ACC112 (cell line): ENCODE results near the gene TRIM69.
A peak's percentile ranks its signal among the peaks of the same experiment; 100 is the strongest.

ENCODE experiments used
- H2AFZ ChIP-seq: fragments of 200-600 bp; sonication (generic); one replicate; pipeline ENCODE4 v1.6.0; 2017; ENCODE audit warnings: antibody characterized with exemption, low read length; ENCODE audit not compliant: unreplicated experiment
- H3K27ac ChIP-seq: fragments of 200-600 bp; sonication (generic); 2 replicates; pipeline ENCODE4 v1.5.1; 2014; ENCODE audit warnings: low read depth, mild to moderate bottlenecking, antibody characterized with exemption, low read length, moderate library complexity
- H3K27me3 ChIP-seq: fragments of 200-600 bp; sonication (generic); 2 replicates; pipeline ENCODE4 v1.6.1; 2014; ENCODE audit warnings: mild to moderate bottlenecking, antibody characterized with exemption, low read length, moderate library complexity, mixed read lengths; ENCODE audit not compliant: insufficient read depth
- H3K36me3 ChIP-seq: fragments of 200-600 bp; sonication (generic); 2 replicates; pipeline ENCODE4 v1.6.1; 2016; ENCODE audit warnings: mild to moderate bottlenecking, antibody characterized with exemption, low read length, moderate library complexity, mixed read lengths; ENCODE audit not compliant: insufficient read depth
- H3K4me1 ChIP-seq: fragments of 200-600 bp; sonication (generic); one replicate; pipeline ENCODE4 v1.6.1; 2016; ENCODE audit warnings: low read length, mixed read lengths; ENCODE audit not compliant: insufficient read depth, unreplicated experiment, control insufficient read depth
- H3K4me3 ChIP-seq: fragments of 200-600 bp; sonication (generic); 2 replicates; pipeline ENCODE4 v1.5.1; 2014; ENCODE audit warnings: mild to moderate bottlenecking, low read depth, low read length
- H3K79me2 ChIP-seq: fragments of 200-600 bp; sonication (generic); one replicate; pipeline ENCODE4 v1.6.0; 2016; ENCODE audit warnings: low read length; ENCODE audit not compliant: control insufficient read depth, unreplicated experiment, insufficient read depth

The TRIM69 gene

GRCh38 chr15:44706946-44707636 lies 29.2 kb upstream of the TRIM69 start:
- no peaks in the 10 kb centered on the region for H3K4me1 ChIP-seq
- peaks cover 16% of the 10 kb centered on the region; the same call in 1 of the 2 replicates for H3K36me3 ChIP-seq
- no peak overlapping the region for H3K27ac ChIP-seq
- no peak overlapping the region for H2AFZ ChIP-seq
- no peaks in the 10 kb centered on the region for H3K27me3 ChIP-seq
- H3K79me2 ChIP-seq, result peaks cover 22% of the 10 kb centered on the region
- H3K4me3 ChIP-seq, result no peak overlapping the region

GRCh38 chr15:44710236-44711095 lies 25.9 kb upstream of the TRIM69 start:
- peaks cover 17% of the 10 kb centered on the region for H3K4me1 ChIP-seq
- peaks cover 56% of the 10 kb centered on the region for H3K79me2 ChIP-seq
- H3K4me3 ChIP-seq, result peak overlapping the region; percentile 95
- peak overlapping the region; percentile 83 for H3K27ac ChIP-seq
- peaks cover 45% of the 10 kb centered on the region for H3K36me3 ChIP-seq
- peak overlapping the region; percentile 37 for H2AFZ ChIP-seq
- no peaks in the 10 kb centered on the region for H3K27me3 ChIP-seq

- peak within 1 kb of the TSS; percentile 95 for H3K4me3 ChIP-seq
- H2AFZ ChIP-seq, result peak within 1 kb of the TSS; percentile 37
- peaks cover 64% of the 10 kb centered on the region for H3K79me2 ChIP-seq
- peaks cover 21% of the 10 kb centered on the region for H3K4me1 ChIP-seq
- peak within 1 kb of the TSS; percentile 83 for H3K27ac ChIP-seq
- peaks cover 52% of the 10 kb centered on the region for H3K36me3 ChIP-seq
- H3K27me3 ChIP-seq, result no peaks in the 10 kb centered on the region
These were observed 25.1 kb upstream of the TRIM69 start, which contains the start of the genes B2M and PATL2 for GRCh38 chr15:44711096-44711742. Gene B2M, plus strand, starts transcription at chr15:44711517. Its CDS starts 30 bp downstream, at chr15:44711547. Gene PATL2, minus strand, starts transcription at chr15:44711323. Its CDS starts 34,833 bp downstream, at chr15:44676490.

GRCh38 chr15:44711743-44712345 lies 24.5 kb upstream of the TRIM69 start:
- no peak overlapping the region for H2AFZ ChIP-seq
- no peaks in the 10 kb centered on the region for H3K27me3 ChIP-seq
- H3K36me3 ChIP-seq, result peaks cover 59% of the 10 kb centered on the region
- peak overlapping the region; percentile 83 for H3K27ac ChIP-seq
- peaks cover 22% of the 10 kb centered on the region for H3K4me1 ChIP-seq
- peaks cover 70% of the 10 kb centered on the region for H3K79me2 ChIP-seq
- H3K4me3 ChIP-seq, result peak overlapping the region; percentile 95

- H3K27me3 ChIP-seq, result no peaks in the 10 kb centered on the region
- H3K36me3 ChIP-seq, result peaks cover 61% of the 10 kb centered on the region
- H3K4me1 ChIP-seq, result peaks cover 29% of the 10 kb centered on the region
- peak overlapping the region; percentile 95 for H3K4me3 ChIP-seq
- H3K27ac ChIP-seq, result peak overlapping the region; percentile 83
- H2AFZ ChIP-seq, result no peak overlapping the region
- H3K79me2 ChIP-seq, result peaks cover 75% of the 10 kb centered on the region
These were observed 23.9 kb upstream of the TRIM69 start for GRCh38 chr15:44712346-44713005.

- H3K4me3 ChIP-seq, result peak overlapping the region; percentile 95
- no peaks in the 10 kb centered on the region for H3K27me3 ChIP-seq
- peaks cover 63% of the 10 kb centered on the region for H3K36me3 ChIP-seq
- H3K4me1 ChIP-seq, result peaks cover 33% of the 10 kb centered on the region
- H2AFZ ChIP-seq, result no peak overlapping the region
- H3K27ac ChIP-seq, result peak overlapping the region; percentile 83; the same call in 1 of the 2 replicates
- H3K79me2 ChIP-seq, result peaks cover 75% of the 10 kb centered on the region
These were observed 23.0 kb upstream of the TRIM69 start for GRCh38 chr15:44713006-44713966.

- peaks cover 68% of the 10 kb centered on the region for H3K36me3 ChIP-seq
- H3K79me2 ChIP-seq, result peaks cover 69% of the 10 kb centered on the region
- H3K27ac ChIP-seq, result no peak overlapping the region
- peak overlapping the region; percentile 95 for H3K4me3 ChIP-seq
- peaks cover 35% of the 10 kb centered on the region for H3K4me1 ChIP-seq
- no peaks in the 10 kb centered on the region for H3K27me3 ChIP-seq
- no peak overlapping the region for H2AFZ ChIP-seq
These were observed 21.1 kb upstream of the TRIM69 start for GRCh38 chr15:44715142-44715796.

GRCh38 chr15:44715797-44716334 lies 20.5 kb upstream of the TRIM69 start:
- Histone ChIP-seq H3K27ac (no peak overlapping the region), H3K4me1 (peaks cover 35% of the 10 kb centered on the region), H3K4me3 (peak overlapping the region; percentile 95; the same call in 1 of the 2 replicates), H3K27me3 (no peaks in the 10 kb centered on the region), H3K79me2 (peaks cover 63% of the 10 kb centered on the region), H3K36me3 (peaks cover 68% of the 10 kb centered on the region), H2AFZ (no peak overlapping the region)
